ENCODE measurements around the gene DPF3. TPM values are rescaled to one million over a fixed set of nuclear protein-coding genes. Genes with fewer than 3 reads are reported as not detected.
A peak's percentile ranks its signal among the peaks of the same experiment; 100 is the strongest.

Gene DPF3
- polyA plus RNA-seq, 1 donor from 2014 or later: 6.0 TPM

- Mint-ChIP-seq H3K27ac (no peak overlapping the region), H3K27me3 (peaks cover 1% of the 10 kb centered on the region), H3K9me3 (peaks cover 0 to 2% (median 0%) of the 10 kb centered on the region in 3 donors), H3K36me3 (peaks cover 12% of the 10 kb centered on the region), H3K4me1 (peaks cover 19 to 36% (median 32%) of the 10 kb centered on the region in 3 donors), H3K4me3 (no peak overlapping the region)
Measured at GRCh38 chr14:72678356-72678755, 215.5 kb downstream of the DPF3 start.

GRCh38 chr14:72677664-72678063 is 216.2 kb downstream of the DPF3 start:
- Mint-ChIP-seq H3K36me3 (peaks cover 11% of the 10 kb centered on the region), H3K4me3 (no peak overlapping the region), H3K9me3 (peaks cover 0 to under 1% (median 0%) of the 10 kb centered on the region in 3 donors), H3K27me3 (peaks cover 1% of the 10 kb centered on the region), H3K4me1 (peaks cover 22 to 39% (median 32%) of the 10 kb centered on the region in 3 donors), H3K27ac (peak overlapping the region in 2 of 3 donors; percentile 2 to 19)

- no peaks in the 10 kb centered on the region for H3K27me3 Mint-ChIP-seq
- no peaks in the 10 kb centered on the region for H3K9me3 Mint-ChIP-seq
- peak overlapping the region in 1 of 3 donors; percentile 4 for H3K27ac Mint-ChIP-seq
- peak overlapping the region in 2 of 4 donors; percentile 72 to 76 for H3K4me3 Mint-ChIP-seq
- peaks cover 22 to 39% (median 26%) of the 10 kb centered on the region in 3 donors for H3K4me1 Mint-ChIP-seq
- H3K36me3 Mint-ChIP-seq: peaks cover 12% of the 10 kb centered on the region
Measured at GRCh38 chr14:72675126-72675525, 218.8 kb downstream of the DPF3 start.

- no peaks in the 10 kb centered on the region for H3K27me3 Mint-ChIP-seq
Measured at GRCh38 chr14:72673179-72673578, 220.7 kb downstream of the DPF3 start.

GRCh38 chr14:72666610-72667009 is 227.3 kb downstream of the DPF3 start:
- no peak overlapping the region for H3K4me3 Mint-ChIP-seq
- H3K27ac Mint-ChIP-seq: no peak overlapping the region
- peaks cover 31% of the 10 kb centered on the region for H3K36me3 Mint-ChIP-seq
- H3K4me1 Mint-ChIP-seq: peaks cover 7 to 11% (median 8%) of the 10 kb centered on the region in 3 donors
- H3K27me3 Mint-ChIP-seq: no peaks in the 10 kb centered on the region
- peaks cover 0 to 2% (median 0%) of the 10 kb centered on the region in 3 donors for H3K9me3 Mint-ChIP-seq

More at GRCh38 chr14:72673179-72673578, 220.7 kb downstream of the DPF3 start:
- Mint-ChIP-seq H3K9me3 (no peaks in the 10 kb centered on the region), H3K4me3 (no peak overlapping the region), H3K36me3 (peaks cover 22% of the 10 kb centered on the region), H3K27ac (no peak overlapping the region), H3K4me1 (peaks cover 22 to 39% (median 26%) of the 10 kb centered on the region in 3 donors)

GRCh38 chr14:72665259-72665658 is 228.6 kb downstream of the DPF3 start:
- Mint-ChIP-seq H3K27ac (no peak overlapping the region), H3K4me3 (no peak overlapping the region), H3K27me3 (no peaks in the 10 kb centered on the region), H3K9me3 (peaks cover 0 to 2% (median 0%) of the 10 kb centered on the region in 3 donors), H3K4me1 (peaks cover 7 to 17% (median 8%) of the 10 kb centered on the region in 3 donors), H3K36me3 (peaks cover 33% of the 10 kb centered on the region)

- Mint-ChIP-seq H3K4me1 (peaks cover 8 to 17% (median 9%) of the 10 kb centered on the region in 3 donors), H3K9me3 (peaks cover 0 to 2% (median 2%) of the 10 kb centered on the region in 3 donors), H3K4me3 (no peak overlapping the region), H3K27me3 (no peaks in the 10 kb centered on the region), H3K36me3 (peaks cover 31% of the 10 kb centered on the region), H3K27ac (no peak overlapping the region)
Measured at GRCh38 chr14:72664651-72665050, 229.2 kb downstream of the DPF3 start.

- H3K9me3 Mint-ChIP-seq: peaks cover 0 to 2% (median 2%) of the 10 kb centered on the region in 3 donors
- peak overlapping the region in 1 of 3 donors; percentile 24 for H3K27ac Mint-ChIP-seq
- peak overlapping the region in 1 of 4 donors; percentile 55 for H3K4me3 Mint-ChIP-seq
- no peaks in the 10 kb centered on the region for H3K27me3 Mint-ChIP-seq
- H3K36me3 Mint-ChIP-seq: peaks cover 27% of the 10 kb centered on the region
- peaks cover 8 to 18% (median 13%) of the 10 kb centered on the region in 3 donors for H3K4me1 Mint-ChIP-seq
Measured at GRCh38 chr14:72663956-72664650, 229.8 kb downstream of the DPF3 start.

- H3K36me3 Mint-ChIP-seq: peaks cover 21% of the 10 kb centered on the region
- peaks cover 8 to 19% (median 13%) of the 10 kb centered on the region in 3 donors for H3K4me1 Mint-ChIP-seq
- H3K9me3 Mint-ChIP-seq: peaks cover 0 to 3% (median 2%) of the 10 kb centered on the region in 3 donors
- H3K27me3 Mint-ChIP-seq: no peaks in the 10 kb centered on the region
- no peak overlapping the region for H3K27ac Mint-ChIP-seq
- H3K4me3 Mint-ChIP-seq: no peak overlapping the region
Measured at GRCh38 chr14:72663076-72663487, 230.8 kb downstream of the DPF3 start.

- no peak overlapping the region for H3K4me3 Mint-ChIP-seq
- H3K27ac Mint-ChIP-seq: no peak overlapping the region
- H3K9me3 Mint-ChIP-seq: peaks cover 0 to 3% (median 2%) of the 10 kb centered on the region in 3 donors
Measured at GRCh38 chr14:72662214-72662613, 231.7 kb downstream of the DPF3 start.

GRCh38 chr14:72657214-72657921 is 236.5 kb downstream of the DPF3 start:
- Mint-ChIP-seq H3K4me3 (no peak overlapping the region), H3K9me3 (peaks cover 0 to 3% (median 0%) of the 10 kb centered on the region in 3 donors), H3K4me1 (peaks cover 0 to 9% (median 6%) of the 10 kb centered on the region in 3 donors), H3K27me3 (no peaks in the 10 kb centered on the region), H3K27ac (no peak overlapping the region), H3K36me3 (peaks cover 12% of the 10 kb centered on the region)

More at GRCh38 chr14:72662214-72662613, 231.7 kb downstream of the DPF3 start:
- H3K27me3 Mint-ChIP-seq: no peaks in the 10 kb centered on the region
- H3K36me3 Mint-ChIP-seq: peaks cover 18% of the 10 kb centered on the region
- H3K4me1 Mint-ChIP-seq: peaks cover 8 to 19% (median 13%) of the 10 kb centered on the region in 3 donors

GRCh38 chr14:72653026-72653425 is 240.9 kb downstream of the DPF3 start:
- peaks cover 2 to 8% (median 6%) of the 10 kb centered on the region in 3 donors for H3K4me1 Mint-ChIP-seq
- H3K4me3 Mint-ChIP-seq: no peak overlapping the region
- H3K36me3 Mint-ChIP-seq: peaks cover 3% of the 10 kb centered on the region
- peaks cover 7% of the 10 kb centered on the region for H3K27me3 Mint-ChIP-seq
- no peak overlapping the region for H3K27ac Mint-ChIP-seq
- no peaks in the 10 kb centered on the region for H3K9me3 Mint-ChIP-seq

GRCh38 chr14:72652179-72652578 is 241.7 kb downstream of the DPF3 start:
- Mint-ChIP-seq H3K36me3 (peaks cover 2% of the 10 kb centered on the region), H3K4me1 (peaks cover 2 to 8% (median 6%) of the 10 kb centered on the region in 3 donors), H3K27ac (no peak overlapping the region), H3K9me3 (no peaks in the 10 kb centered on the region), H3K4me3 (no peak overlapping the region), H3K27me3 (peaks cover 7% of the 10 kb centered on the region)

GRCh38 chr14:72651714-72652113 is 242.2 kb downstream of the DPF3 start:
- Mint-ChIP-seq H3K9me3 (no peaks in the 10 kb centered on the region), H3K4me1 (peaks cover 2 to 8% (median 6%) of the 10 kb centered on the region in 3 donors), H3K27me3 (peaks cover 7% of the 10 kb centered on the region), H3K27ac (no peak overlapping the region), H3K36me3 (peaks cover 2% of the 10 kb centered on the region), H3K4me3 (no peak overlapping the region)

- Mint-ChIP-seq H3K27me3 (peaks cover 7% of the 10 kb centered on the region), H3K4me3 (no peak overlapping the region), H3K36me3 (peaks cover 2% of the 10 kb centered on the region), H3K27ac (no peak overlapping the region), H3K9me3 (no peaks in the 10 kb centered on the region), H3K4me1 (peaks cover 2 to 8% (median 6%) of the 10 kb centered on the region in 3 donors)
Measured at GRCh38 chr14:72651081-72651480, 242.8 kb downstream of the DPF3 start.
